Endometrial microvascular endothelial cells (primary cell): ENCODE results near the gene MVB12B. TPM values are rescaled to one million over a fixed set of nuclear protein-coding genes. Genes with fewer than 3 reads are reported as not detected.

Experiments
- in situ Hi-C: cut with HindIII; loops from 2 replicates; pipeline ENCODE4 v1.10.0; 2017; ENCODE audit warnings: low sequenced_read_pairs, low pct_unique_long_range_greater_than_20kb; ENCODE audit errors: inconsistent ontology term
- total RNA-seq: library from RNA; depleted of rRNA; stranded (reverse); fragments of >200 nt; gene quantifications from one replicate; pipeline ENCODE4 v1.2.3, GENCODE V29; 2015; ENCODE audit errors: inconsistent ontology term

MVB12B gene
- total RNA-seq, 1 donor from 2014 or later: 5.0 TPM

- in situ Hi-C loops: no loop called here
Measured at GRCh38 chr9:126503333-126504085, 176.9 kb downstream of the MVB12B start.

- in situ Hi-C loops: no loop called here
Measured at GRCh38 chr9:126504086-126504976, 177.7 kb downstream of the MVB12B start.

- in situ Hi-C loops: no loop called here
Measured at GRCh38 chr9:126504977-126505455, 178.4 kb downstream of the MVB12B start.

- in situ Hi-C loops: no loop called here
Measured at GRCh38 chr9:126505697-126506346, 179.2 kb downstream of the MVB12B start.

- in situ Hi-C loops: no loop called here
Measured at GRCh38 chr9:126506361-126507317, 180.0 kb downstream of the MVB12B start.

GRCh38 chr9:126507318-126508109, 180.9 kb downstream of the MVB12B start:
- in situ Hi-C loops: no loop called here

GRCh38 chr9:126508171-126508591, 181.6 kb downstream of the MVB12B start:
- in situ Hi-C loops: no loop called here

- in situ Hi-C loops: no loop called here
Measured at GRCh38 chr9:126508928-126509327, 182.3 kb downstream of the MVB12B start.

GRCh38 chr9:126509718-126510117, 183.1 kb downstream of the MVB12B start:
- in situ Hi-C loops: no loop called here

GRCh38 chr9:126510564-126510963, 183.9 kb downstream of the MVB12B start:
- in situ Hi-C loops: no loop called here

GRCh38 chr9:126511411-126511810, 184.8 kb downstream of the MVB12B start:
- in situ Hi-C loops: no loop called here

- in situ Hi-C loops: no loop called here
Measured at GRCh38 chr9:126513159-126514036, 186.8 kb downstream of the MVB12B start.

- in situ Hi-C loops: no loop called here
Measured at GRCh38 chr9:126514037-126514821, 187.6 kb downstream of the MVB12B start.

- in situ Hi-C loops: no loop called here
Measured at GRCh38 chr9:126515001-126515872, 188.6 kb downstream of the MVB12B start.

GRCh38 chr9:126515873-126516505, 189.4 kb downstream of the MVB12B start:
- in situ Hi-C loops: no loop called here
